ENCODE results near the gene SERPINI1.

Gene SERPINI1

GRCh38 chr3:167736997-167737396 lies 1.5 kb downstream of the SERPINI1 start:
- no peak overlapping the region for H3K9ac ChIP-seq (ENCODE audit: low read length)
- no peaks in the 10 kb centered on the region for H3K27me3 ChIP-seq (ENCODE audit: control insufficient read depth, insufficient read depth, low read length)
- H3K4me3 ChIP-seq (ENCODE audit: low read length), result no peak overlapping the region
- H3K36me3 ChIP-seq (ENCODE audit: control insufficient read depth, insufficient read depth, low read length), result no peaks in the 10 kb centered on the region
- H3K4me1 ChIP-seq (ENCODE audit: control insufficient read depth, insufficient read depth, low read length), result peaks cover 7% of the 10 kb centered on the region
- H3K9me3 ChIP-seq (ENCODE audit: control insufficient read depth, low read length), result no peaks in the 10 kb centered on the region

GRCh38 chr3:167738037-167738436 lies 2.5 kb downstream of the SERPINI1 start:
- Histone ChIP-seq H3K27me3 (ENCODE audit: control insufficient read depth, insufficient read depth, low read length) (no peaks in the 10 kb centered on the region), H3K9me3 (ENCODE audit: control insufficient read depth, low read length) (no peaks in the 10 kb centered on the region), H3K4me3 (ENCODE audit: low read length) (no peak overlapping the region), H3K9ac (ENCODE audit: low read length) (no peak overlapping the region), H3K4me1 (ENCODE audit: control insufficient read depth, insufficient read depth, low read length) (no peaks in the 10 kb centered on the region), H3K36me3 (ENCODE audit: control insufficient read depth, insufficient read depth, low read length) (no peaks in the 10 kb centered on the region)

GRCh38 chr3:167739190-167739810 lies 3.8 kb downstream of the SERPINI1 start:
- H3K9ac ChIP-seq (ENCODE audit: low read length), result no peak overlapping the region
- H3K27me3 ChIP-seq (ENCODE audit: control insufficient read depth, insufficient read depth, low read length), result no peaks in the 10 kb centered on the region
- H3K4me3 ChIP-seq (ENCODE audit: low read length), result no peak overlapping the region
- H3K4me1 ChIP-seq (ENCODE audit: control insufficient read depth, insufficient read depth, low read length), result no peaks in the 10 kb centered on the region
- no peaks in the 10 kb centered on the region for H3K9me3 ChIP-seq (ENCODE audit: control insufficient read depth, low read length)
- no peaks in the 10 kb centered on the region for H3K36me3 ChIP-seq (ENCODE audit: control insufficient read depth, insufficient read depth, low read length)

GRCh38 chr3:167740961-167741587 lies 5.6 kb downstream of the SERPINI1 start:
- Histone ChIP-seq H3K9ac (ENCODE audit: low read length) (no peak overlapping the region), H3K9me3 (ENCODE audit: control insufficient read depth, low read length) (no peaks in the 10 kb centered on the region), H3K27me3 (ENCODE audit: control insufficient read depth, insufficient read depth, low read length) (no peaks in the 10 kb centered on the region), H3K4me3 (ENCODE audit: low read length) (no peak overlapping the region), H3K36me3 (ENCODE audit: control insufficient read depth, insufficient read depth, low read length) (no peaks in the 10 kb centered on the region), H3K4me1 (ENCODE audit: control insufficient read depth, insufficient read depth, low read length) (no peaks in the 10 kb centered on the region)

GRCh38 chr3:167742338-167742737 lies 6.8 kb downstream of the SERPINI1 start:
- H3K27me3 ChIP-seq (ENCODE audit: control insufficient read depth, insufficient read depth, low read length), result no peaks in the 10 kb centered on the region
- H3K36me3 ChIP-seq (ENCODE audit: control insufficient read depth, insufficient read depth, low read length), result no peaks in the 10 kb centered on the region
- H3K4me1 ChIP-seq (ENCODE audit: control insufficient read depth, insufficient read depth, low read length), result no peaks in the 10 kb centered on the region
- H3K4me3 ChIP-seq (ENCODE audit: low read length), result no peak overlapping the region
- no peak overlapping the region for H3K9ac ChIP-seq (ENCODE audit: low read length)
- H3K9me3 ChIP-seq (ENCODE audit: control insufficient read depth, low read length), result no peaks in the 10 kb centered on the region

GRCh38 chr3:167743799-167744198 lies 8.3 kb downstream of the SERPINI1 start:
- Histone ChIP-seq H3K9ac (ENCODE audit: low read length) (no peak overlapping the region), H3K4me3 (ENCODE audit: low read length) (no peak overlapping the region)

GRCh38 chr3:167749209-167749608 lies 13.7 kb downstream of the SERPINI1 start:
- Histone ChIP-seq H3K4me1 (ENCODE audit: control insufficient read depth, insufficient read depth, low read length) (peaks cover 5% of the 10 kb centered on the region), H3K36me3 (ENCODE audit: control insufficient read depth, insufficient read depth, low read length) (no peaks in the 10 kb centered on the region), H3K9me3 (ENCODE audit: control insufficient read depth, low read length) (no peaks in the 10 kb centered on the region), H3K4me3 (ENCODE audit: low read length) (no peak overlapping the region), H3K27me3 (ENCODE audit: control insufficient read depth, insufficient read depth, low read length) (no peaks in the 10 kb centered on the region), H3K9ac (ENCODE audit: low read length) (no peak overlapping the region)

More at GRCh38 chr3:167743799-167744198, 8.3 kb downstream of the SERPINI1 start:
- Histone ChIP-seq H3K4me1 (ENCODE audit: control insufficient read depth, insufficient read depth, low read length) (peaks cover 5% of the 10 kb centered on the region), H3K36me3 (ENCODE audit: control insufficient read depth, insufficient read depth, low read length) (no peaks in the 10 kb centered on the region), H3K9me3 (ENCODE audit: control insufficient read depth, low read length) (no peaks in the 10 kb centered on the region), H3K27me3 (ENCODE audit: control insufficient read depth, insufficient read depth, low read length) (no peaks in the 10 kb centered on the region)

- H3K9ac ChIP-seq (ENCODE audit: low read length), result no peak overlapping the region
- no peaks in the 10 kb centered on the region for H3K9me3 ChIP-seq (ENCODE audit: control insufficient read depth, low read length)
- H3K4me3 ChIP-seq (ENCODE audit: low read length), result no peak overlapping the region
- H3K4me1 ChIP-seq (ENCODE audit: control insufficient read depth, insufficient read depth, low read length), result peaks cover 5% of the 10 kb centered on the region
- no peaks in the 10 kb centered on the region for H3K36me3 ChIP-seq (ENCODE audit: control insufficient read depth, insufficient read depth, low read length)
- H3K27me3 ChIP-seq (ENCODE audit: control insufficient read depth, insufficient read depth, low read length), result no peaks in the 10 kb centered on the region
These were observed 14.2 kb downstream of the SERPINI1 start for GRCh38 chr3:167749728-167750127.

GRCh38 chr3:167750272-167750971 lies 14.9 kb downstream of the SERPINI1 start:
- Histone ChIP-seq H3K27me3 (ENCODE audit: control insufficient read depth, insufficient read depth, low read length) (no peaks in the 10 kb centered on the region), H3K4me1 (ENCODE audit: control insufficient read depth, insufficient read depth, low read length) (peaks cover 5% of the 10 kb centered on the region), H3K9ac (ENCODE audit: low read length) (no peak overlapping the region), H3K9me3 (ENCODE audit: control insufficient read depth, low read length) (no peaks in the 10 kb centered on the region), H3K4me3 (ENCODE audit: low read length) (no peak overlapping the region), H3K36me3 (ENCODE audit: control insufficient read depth, insufficient read depth, low read length) (no peaks in the 10 kb centered on the region)

GRCh38 chr3:167754049-167754448 lies 18.5 kb downstream of the SERPINI1 start:
- no peaks in the 10 kb centered on the region for H3K36me3 ChIP-seq (ENCODE audit: control insufficient read depth, insufficient read depth, low read length)
- no peaks in the 10 kb centered on the region for H3K27me3 ChIP-seq (ENCODE audit: control insufficient read depth, insufficient read depth, low read length)
- H3K9ac ChIP-seq (ENCODE audit: low read length), result no peak overlapping the region
- no peak overlapping the region for H3K4me3 ChIP-seq (ENCODE audit: low read length)
- no peaks in the 10 kb centered on the region for H3K9me3 ChIP-seq (ENCODE audit: control insufficient read depth, low read length)
- no peaks in the 10 kb centered on the region for H3K4me1 ChIP-seq (ENCODE audit: control insufficient read depth, insufficient read depth, low read length)

- Histone ChIP-seq H3K4me3 (ENCODE audit: low read length) (no peak overlapping the region), H3K4me1 (ENCODE audit: control insufficient read depth, insufficient read depth, low read length) (no peaks in the 10 kb centered on the region), H3K36me3 (ENCODE audit: control insufficient read depth, insufficient read depth, low read length) (no peaks in the 10 kb centered on the region), H3K9ac (ENCODE audit: low read length) (no peak overlapping the region), H3K9me3 (ENCODE audit: control insufficient read depth, low read length) (no peaks in the 10 kb centered on the region), H3K27me3 (ENCODE audit: control insufficient read depth, insufficient read depth, low read length) (no peaks in the 10 kb centered on the region)
These were observed 25.8 kb downstream of the SERPINI1 start for GRCh38 chr3:167761302-167761701.

GRCh38 chr3:167762296-167762695 lies 26.8 kb downstream of the SERPINI1 start:
- no peak overlapping the region for H3K9ac ChIP-seq (ENCODE audit: low read length)
- H3K9me3 ChIP-seq (ENCODE audit: control insufficient read depth, low read length), result no peaks in the 10 kb centered on the region
- no peaks in the 10 kb centered on the region for H3K36me3 ChIP-seq (ENCODE audit: control insufficient read depth, insufficient read depth, low read length)
- no peak overlapping the region for H3K4me3 ChIP-seq (ENCODE audit: low read length)
- no peaks in the 10 kb centered on the region for H3K27me3 ChIP-seq (ENCODE audit: control insufficient read depth, insufficient read depth, low read length)
- no peaks in the 10 kb centered on the region for H3K4me1 ChIP-seq (ENCODE audit: control insufficient read depth, insufficient read depth, low read length)
